Kidney capillary endothelial cell (primary cell): Measurements from ENCODE around the gene VCAN.

ENCODE experiments used
- DNase-seq: peaks from one replicate; pipeline ENCODE4 v3.0.0-alpha.2; 2018; ENCODE audit warnings: low spot score

The VCAN gene

GRCh38 chr5:83539463-83539790 lies 67.9 kb downstream of the VCAN start:
- DNase-seq: no peak

GRCh38 chr5:83540105-83540504 lies 68.6 kb downstream of the VCAN start:
- DNase-seq: no peak

GRCh38 chr5:83540783-83541182 lies 69.2 kb downstream of the VCAN start:
- no peak for DNase-seq

- DNase-seq: no peak
These were observed 71.3 kb downstream of the VCAN start for GRCh38 chr5:83542839-83543238.

- DNase-seq: no peak
These were observed 72.4 kb downstream of the VCAN start for GRCh38 chr5:83543898-83544297.

- no peak for DNase-seq
These were observed 75.6 kb downstream of the VCAN start for GRCh38 chr5:83547161-83547560.

- no peak for DNase-seq
These were observed 76.3 kb downstream of the VCAN start for GRCh38 chr5:83547889-83548288.

- DNase-seq: no peak
These were observed 77.0 kb downstream of the VCAN start for GRCh38 chr5:83548581-83548980.

- DNase-seq: no peak
These were observed 77.5 kb downstream of the VCAN start for GRCh38 chr5:83549076-83549475.

GRCh38 chr5:83549674-83550073 lies 78.1 kb downstream of the VCAN start:
- no peak for DNase-seq

GRCh38 chr5:83551821-83552220 lies 80.3 kb downstream of the VCAN start:
- DNase-seq: no peak

- no peak for DNase-seq
These were observed 80.7 kb downstream of the VCAN start for GRCh38 chr5:83552275-83552674.

GRCh38 chr5:83553000-83553486 lies 81.5 kb downstream of the VCAN start:
- no peak for DNase-seq

GRCh38 chr5:83554133-83554532 lies 82.6 kb downstream of the VCAN start:
- DNase-seq: no peak

- peak; percentile 6 for DNase-seq
These were observed 83.1 kb downstream of the VCAN start for GRCh38 chr5:83554686-83555085.

GRCh38 chr5:83555263-83555662 lies 83.7 kb downstream of the VCAN start:
- no peak for DNase-seq

GRCh38 chr5:83556190-83556589 lies 84.6 kb downstream of the VCAN start:
- DNase-seq: no peak

- DNase-seq: no peak
These were observed 87.7 kb downstream of the VCAN start for GRCh38 chr5:83559118-83559785.

- no peak for DNase-seq
These were observed 90.6 kb downstream of the VCAN start for GRCh38 chr5:83562071-83562606.

GRCh38 chr5:83562791-83563557 lies 91.4 kb downstream of the VCAN start:
- DNase-seq: no peak

GRCh38 chr5:83563631-83564030 lies 92.1 kb downstream of the VCAN start:
- no peak for DNase-seq

GRCh38 chr5:83564069-83564749 lies 92.7 kb downstream of the VCAN start:
- DNase-seq: peak; percentile 56

- DNase-seq: no peak
These were observed 96.2 kb downstream of the VCAN start for GRCh38 chr5:83567741-83568140.
